ENCODE measurements around the gene SUOX. TPM values are rescaled to one million over a fixed set of nuclear protein-coding genes. Genes with fewer than 3 reads are reported as not detected.

The SUOX gene
- total RNA-seq, 1 donor from 2014 or later, result 16.0 TPM

Other genes with a start within 250 kb of the SUOX start
- 47.6 TPM for gene SARNP, start 179.6 kb upstream of the SUOX start, total RNA-seq
- gene ORMDL2, start 179.2 kb upstream of the SUOX start, total RNA-seq, result 64.2 TPM
- 15.3 TPM for gene DNAJC14, start 167.7 kb upstream of the SUOX start, total RNA-seq
- 0.60 TPM for gene MMP19, start 154.3 kb upstream of the SUOX start, total RNA-seq
- 66.9 TPM for gene PYM1, start 69.4 kb upstream of the SUOX start, total RNA-seq
- 170 TPM for gene DGKA, start 66.1 kb upstream of the SUOX start, total RNA-seq
- 0.52 TPM for gene PMEL, start 31.2 kb upstream of the SUOX start, total RNA-seq
- 20.5 TPM for gene CDK2, start 30.4 kb upstream of the SUOX start, total RNA-seq
- gene RAB5B, start 23.2 kb upstream of the SUOX start, total RNA-seq, result 111 TPM
- gene IKZF4, start 23.8 kb downstream of the SUOX start, total RNA-seq, result 4.3 TPM
- gene RPS26, start 44.6 kb downstream of the SUOX start, total RNA-seq, result 52.8 TPM
- 68.1 TPM for gene ERBB3, start 82.9 kb downstream of the SUOX start, total RNA-seq
- gene PA2G4, start 107.3 kb downstream of the SUOX start, total RNA-seq, result 125 TPM
- 4,992 TPM for gene RPL41, start 119.4 kb downstream of the SUOX start, total RNA-seq
- gene ZC3H10, start 121.0 kb downstream of the SUOX start, total RNA-seq, result 1.8 TPM
- gene ESYT1, start 131.0 kb downstream of the SUOX start, total RNA-seq, result 48.8 TPM
- 54.2 TPM for gene MYL6B, start 155.3 kb downstream of the SUOX start, total RNA-seq
- 1,179 TPM for gene MYL6, start 161.1 kb downstream of the SUOX start, total RNA-seq
- 44.4 TPM for gene SMARCC2, start 192.2 kb downstream of the SUOX start, total RNA-seq
- gene RNF41, start 224.6 kb downstream of the SUOX start, total RNA-seq, result 26.9 TPM
- 26.5 TPM for gene NABP2, start 227.1 kb downstream of the SUOX start, total RNA-seq
- gene SLC39A5, start 232.8 kb downstream of the SUOX start, total RNA-seq, result not detected